GM12801 (cell line): ENCODE measurements around the gene CXCL14.

Experiments
- TF ChIP-seq, protein P1 (sequence below): IDR thresholded peaks from one replicate; pipeline ENCODE4 v1.5.1; 2011; ENCODE audit warnings: control low read depth; ENCODE audit not compliant: insufficient read length; ENCODE audit errors: extremely low read depth

Gene CXCL14

DNA sequence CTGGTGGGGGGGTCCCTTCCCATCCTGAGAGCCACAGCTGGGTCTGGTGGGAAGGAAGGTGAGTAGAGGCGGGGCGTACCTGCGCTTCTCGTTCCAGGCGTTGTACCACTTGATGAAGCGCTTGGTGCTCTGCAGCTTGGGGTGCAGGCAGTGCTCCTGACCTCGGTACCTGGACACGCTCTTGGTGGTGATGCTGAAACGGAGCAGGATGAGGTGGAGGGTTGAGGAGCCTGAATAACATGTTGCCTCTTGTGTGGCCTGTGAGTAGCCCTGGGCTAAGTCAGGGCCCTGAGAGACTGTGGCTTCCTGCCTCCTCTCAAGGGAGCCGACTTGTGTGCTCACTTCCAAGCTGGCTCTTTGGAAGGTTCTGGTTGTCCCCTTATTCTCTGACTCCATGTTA lies 4.3 kb downstream of the CXCL14 start:
- TF ChIP-seq, protein P1, sequence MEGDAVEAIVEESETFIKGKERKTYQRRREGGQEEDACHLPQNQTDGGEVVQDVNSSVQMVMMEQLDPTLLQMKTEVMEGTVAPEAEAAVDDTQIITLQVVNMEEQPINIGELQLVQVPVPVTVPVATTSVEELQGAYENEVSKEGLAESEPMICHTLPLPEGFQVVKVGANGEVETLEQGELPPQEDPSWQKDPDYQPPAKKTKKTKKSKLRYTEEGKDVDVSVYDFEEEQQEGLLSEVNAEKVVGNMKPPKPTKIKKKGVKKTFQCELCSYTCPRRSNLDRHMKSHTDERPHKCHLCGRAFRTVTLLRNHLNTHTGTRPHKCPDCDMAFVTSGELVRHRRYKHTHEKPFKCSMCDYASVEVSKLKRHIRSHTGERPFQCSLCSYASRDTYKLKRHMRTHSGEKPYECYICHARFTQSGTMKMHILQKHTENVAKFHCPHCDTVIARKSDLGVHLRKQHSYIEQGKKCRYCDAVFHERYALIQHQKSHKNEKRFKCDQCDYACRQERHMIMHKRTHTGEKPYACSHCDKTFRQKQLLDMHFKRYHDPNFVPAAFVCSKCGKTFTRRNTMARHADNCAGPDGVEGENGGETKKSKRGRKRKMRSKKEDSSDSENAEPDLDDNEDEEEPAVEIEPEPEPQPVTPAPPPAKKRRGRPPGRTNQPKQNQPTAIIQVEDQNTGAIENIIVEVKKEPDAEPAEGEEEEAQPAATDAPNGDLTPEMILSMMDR: no peak

DNA sequence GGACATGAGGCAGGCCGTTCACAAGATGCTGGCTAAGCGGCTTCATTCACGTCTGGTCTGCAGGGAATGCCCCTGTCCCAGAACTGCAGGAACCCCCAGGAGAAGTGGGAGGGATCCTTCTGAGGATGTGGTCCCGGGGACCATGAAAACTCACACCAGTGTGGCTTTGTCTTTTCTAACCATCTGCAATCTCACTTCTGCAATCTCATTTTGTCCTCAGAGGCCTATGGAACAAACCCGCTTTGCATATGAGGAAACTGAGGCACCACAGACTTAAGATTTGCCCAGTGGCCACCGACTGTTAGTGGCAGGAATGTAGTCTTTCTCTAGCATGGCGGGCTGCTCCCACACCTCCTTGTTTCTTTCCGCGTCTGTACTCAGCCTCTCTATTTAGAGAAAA lies 6.9 kb downstream of the CXCL14 start:
- TF ChIP-seq, protein P1: no peak

DNA sequence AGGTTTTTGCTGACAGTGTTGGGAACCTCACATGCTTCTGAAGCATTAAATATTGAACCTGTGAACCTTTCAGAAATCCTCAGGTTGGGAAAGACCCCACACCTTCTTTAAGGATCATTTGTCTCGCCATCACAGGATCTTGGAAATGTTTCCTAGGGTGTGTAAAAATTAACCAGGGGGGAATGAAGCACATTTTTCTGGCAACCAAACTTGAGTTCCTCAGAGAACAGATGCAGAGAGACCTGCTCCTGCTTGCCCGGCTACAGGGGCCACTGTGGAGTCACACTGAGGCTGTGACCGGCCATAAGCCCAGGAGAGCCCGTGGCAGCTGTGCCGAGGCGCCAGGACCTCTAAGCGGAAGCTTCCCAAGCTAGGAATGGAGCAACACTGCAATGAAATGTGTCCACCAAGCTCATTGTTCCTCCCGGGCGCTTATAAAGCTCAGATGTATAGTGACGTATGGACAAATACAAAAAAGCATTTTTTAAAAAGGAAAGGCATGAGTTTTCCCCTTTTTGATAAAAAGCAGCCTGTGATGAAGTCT lies 7.7 kb downstream of the CXCL14 start:
- TF ChIP-seq, protein P1: no peak

DNA sequence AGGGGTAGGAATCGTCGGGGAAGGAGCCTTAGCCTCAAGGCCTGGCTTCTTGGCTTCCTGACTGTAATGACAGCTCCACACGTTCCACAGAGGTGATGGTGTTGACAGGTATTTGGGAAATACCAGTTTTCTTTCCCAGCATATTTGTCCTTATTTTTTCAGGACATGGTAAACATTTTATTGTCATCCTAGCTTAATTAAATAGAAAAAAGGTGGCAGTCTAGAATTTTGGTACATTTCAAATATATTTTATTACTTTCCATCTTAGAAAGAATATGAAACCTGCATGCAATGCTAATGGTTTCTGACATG lies 8.4 kb downstream of the CXCL14 start:
- TF ChIP-seq, protein P1: no peak

DNA sequence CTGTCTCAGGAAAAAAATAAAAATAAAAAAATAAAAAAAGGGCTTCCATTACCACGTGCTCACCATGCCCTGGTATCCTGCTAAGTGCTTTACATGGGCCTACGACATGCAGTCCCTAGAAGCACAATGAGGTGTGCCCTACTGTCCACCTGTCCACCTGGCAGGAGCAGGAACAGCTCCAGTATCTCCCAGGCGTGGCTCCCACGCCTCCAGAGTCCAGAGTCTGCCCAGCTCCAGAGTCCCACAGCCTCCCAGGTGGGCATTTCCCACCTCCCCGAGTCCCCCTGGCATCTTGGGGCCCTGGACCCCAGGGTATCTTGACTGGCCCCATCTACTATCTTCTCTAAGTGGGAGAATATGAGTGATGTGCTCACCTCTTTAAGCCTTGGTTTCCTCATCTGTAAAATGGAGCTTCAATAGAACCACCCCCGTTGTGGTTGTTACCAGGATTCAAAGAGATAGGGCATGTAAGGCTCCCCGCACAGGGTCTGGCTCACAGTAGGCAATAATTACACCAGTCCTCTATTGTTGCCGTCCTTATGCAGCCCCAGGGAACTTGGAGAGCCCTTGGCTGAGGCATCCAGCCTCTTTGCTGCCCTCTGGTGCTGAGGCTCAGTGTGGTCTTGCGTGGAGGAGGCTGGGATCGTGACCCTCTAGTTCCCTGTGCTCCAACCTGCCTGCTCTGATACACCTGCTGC lies 8.9 kb downstream of the CXCL14 start:
- TF ChIP-seq, protein P1: no peak

DNA sequence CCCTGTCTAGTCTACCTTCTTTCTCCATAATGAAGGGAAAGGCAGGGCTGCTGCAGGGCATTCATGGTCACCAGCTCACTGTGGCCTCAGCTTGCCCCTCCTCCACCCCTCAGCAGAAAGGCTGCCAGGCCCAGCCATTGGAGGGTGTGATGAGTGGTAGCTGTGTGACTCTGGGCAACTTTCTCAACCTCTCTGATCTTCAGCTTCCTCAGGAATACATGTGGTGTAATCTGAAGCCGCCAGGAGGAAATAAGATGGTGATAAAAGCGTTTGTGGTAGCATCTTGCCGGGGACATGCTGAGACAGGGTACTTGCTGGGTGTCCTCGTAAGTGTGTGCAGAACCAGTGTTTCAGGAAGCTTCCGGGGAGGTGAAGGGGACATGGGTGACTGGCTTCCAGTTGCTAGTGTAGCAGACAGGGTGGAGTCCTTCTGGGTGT lies 9.8 kb downstream of the CXCL14 start:
- TF ChIP-seq, protein P1: no peak

DNA sequence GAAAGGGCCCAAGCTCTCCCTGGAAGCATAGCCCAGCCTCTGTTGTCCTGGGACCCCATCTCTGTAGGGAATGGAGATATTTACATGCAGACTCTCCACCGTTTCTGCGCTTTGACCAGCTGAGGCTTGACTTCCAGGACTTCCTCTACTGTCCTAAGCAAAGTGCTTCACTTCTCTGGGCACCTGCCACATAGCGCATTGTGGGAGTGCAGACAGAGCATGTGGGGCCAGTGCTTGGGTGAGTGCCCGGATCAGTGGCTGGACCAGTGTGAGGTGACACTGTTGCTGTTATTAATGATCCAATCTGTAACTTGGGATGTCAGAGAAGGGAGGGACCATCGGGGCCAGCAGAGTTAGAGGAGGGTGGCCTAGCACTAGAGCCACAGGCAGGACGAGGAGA lies 10.5 kb downstream of the CXCL14 start:
- TF ChIP-seq, protein P1: no peak
